PFSK-1 (cell line): Measurements from ENCODE around the gene PXMP2.

ENCODE experiments used
- FOXP2 ChIP-seq: optimal IDR thresholded peaks from 2 replicates; pipeline ENCODE3; 2011; ENCODE audit warnings: borderline replicate concordance, control low read depth, inconsistent platforms; ENCODE audit not compliant: insufficient read depth; ENCODE audit errors: extremely low read length, extremely low read depth
- POLR2AphosphoS5 ChIP-seq: IDR thresholded peaks from 2 replicates; pipeline ENCODE4 v1.6.1; 2012; ENCODE audit warnings: low read depth, mild to moderate bottlenecking, control low read depth, low read length, moderate library complexity
- REST ChIP-seq, 2 experiments: IDR thresholded peaks; 2 replicates each; pipeline versions ENCODE4 v1.6.1 to v1.8.0; 2011 to 2012; ENCODE audit warnings: low read depth in 2 of 2, low read length in 2 of 2, control low read depth in 1 of 2, inconsistent platforms in 1 of 2, mild to moderate bottlenecking in 1 of 2, moderate library complexity in 1 of 2; ENCODE audit not compliant: insufficient read depth in 1 of 2
- SIN3A ChIP-seq: IDR thresholded peaks from 2 replicates; pipeline ENCODE4 v1.6.1; 2012; ENCODE audit warnings: mild to moderate bottlenecking, low read length, moderate library complexity, borderline replicate concordance; ENCODE audit not compliant: insufficient read depth
- TAF1 ChIP-seq: IDR thresholded peaks from 2 replicates; pipeline ENCODE4 v1.6.1; 2012; ENCODE audit warnings: low read length, control low read depth, borderline replicate concordance; ENCODE audit not compliant: insufficient read depth

The PXMP2 gene

GRCh38 chr12:132665794-132666193 lies 21.6 kb upstream of the PXMP2 start:
- TF ChIP-seq FOXP2: no peak
- no peak; the same call in 1 of the 2 replicates for TF ChIP-seq POLR2AphosphoS5
- no peak for TF ChIP-seq TAF1
- TF ChIP-seq REST (IDR thresholded peaks at IDR 0.05; ENCODE audit: insufficient read depth in 1 of 2, low read depth in 2 of 2, low read length in 2 of 2): no peak
- no peak for TF ChIP-seq SIN3A

- no peak for TF ChIP-seq FOXP2
- TF ChIP-seq POLR2AphosphoS5: no peak
- no peak for TF ChIP-seq REST (IDR thresholded peaks at IDR 0.05; ENCODE audit: insufficient read depth in 1 of 2, low read depth in 2 of 2, low read length in 2 of 2)
- no peak for TF ChIP-seq TAF1
- no peak for TF ChIP-seq SIN3A
These were observed 18.9 kb upstream of the PXMP2 start for GRCh38 chr12:132668191-132669088.

GRCh38 chr12:132669166-132669879 lies 18.1 kb upstream of the PXMP2 start:
- TF ChIP-seq SIN3A: no peak
- peak; percentile 58 for TF ChIP-seq POLR2AphosphoS5
- no peak for TF ChIP-seq TAF1
- no peak for TF ChIP-seq REST (IDR thresholded peaks at IDR 0.05; ENCODE audit: insufficient read depth in 1 of 2, low read depth in 2 of 2, low read length in 2 of 2)
- TF ChIP-seq FOXP2: no peak

- TF ChIP-seq FOXP2 (no peak), POLR2AphosphoS5 (no peak), REST (IDR thresholded peaks at IDR 0.05; ENCODE audit: insufficient read depth in 1 of 2, low read depth in 2 of 2, low read length in 2 of 2) (no peak), SIN3A (no peak), TAF1 (no peak)
These were observed 15.3 kb upstream of the PXMP2 start for GRCh38 chr12:132672116-132672515.
